ENCODE data around the gene LIN37.

DNA sequence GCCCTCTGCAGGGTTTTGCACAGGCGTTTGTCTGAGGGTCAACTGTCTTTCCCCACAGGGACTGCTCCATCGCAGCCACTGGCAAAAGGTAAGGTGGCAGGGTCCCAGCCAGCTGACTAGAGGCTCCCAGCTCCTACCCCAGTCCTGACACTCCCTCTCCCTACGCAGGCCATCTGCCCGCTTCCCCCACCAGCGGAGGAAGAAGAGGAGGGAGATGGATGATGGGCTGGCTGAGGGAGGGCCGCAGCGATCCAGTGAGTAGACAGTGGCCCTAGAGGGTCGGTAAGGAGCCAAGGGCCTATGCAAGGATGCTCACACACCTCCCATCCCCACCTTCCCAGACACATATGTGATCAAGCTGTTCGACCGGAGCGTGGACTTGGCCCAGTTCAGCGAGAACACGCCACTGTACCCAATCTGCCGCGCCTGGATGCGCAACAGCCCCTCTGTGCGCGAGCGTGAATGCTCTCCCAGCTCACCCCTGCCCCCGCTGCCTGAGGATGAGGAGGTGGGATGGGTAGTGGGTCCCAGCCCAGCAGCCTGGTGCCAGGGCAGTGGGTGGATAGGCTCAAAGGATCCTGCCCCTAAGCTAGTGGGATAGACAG is 4.5 kb downstream of the LIN37 start:
- TF ChIP-seq, protein P1, sequence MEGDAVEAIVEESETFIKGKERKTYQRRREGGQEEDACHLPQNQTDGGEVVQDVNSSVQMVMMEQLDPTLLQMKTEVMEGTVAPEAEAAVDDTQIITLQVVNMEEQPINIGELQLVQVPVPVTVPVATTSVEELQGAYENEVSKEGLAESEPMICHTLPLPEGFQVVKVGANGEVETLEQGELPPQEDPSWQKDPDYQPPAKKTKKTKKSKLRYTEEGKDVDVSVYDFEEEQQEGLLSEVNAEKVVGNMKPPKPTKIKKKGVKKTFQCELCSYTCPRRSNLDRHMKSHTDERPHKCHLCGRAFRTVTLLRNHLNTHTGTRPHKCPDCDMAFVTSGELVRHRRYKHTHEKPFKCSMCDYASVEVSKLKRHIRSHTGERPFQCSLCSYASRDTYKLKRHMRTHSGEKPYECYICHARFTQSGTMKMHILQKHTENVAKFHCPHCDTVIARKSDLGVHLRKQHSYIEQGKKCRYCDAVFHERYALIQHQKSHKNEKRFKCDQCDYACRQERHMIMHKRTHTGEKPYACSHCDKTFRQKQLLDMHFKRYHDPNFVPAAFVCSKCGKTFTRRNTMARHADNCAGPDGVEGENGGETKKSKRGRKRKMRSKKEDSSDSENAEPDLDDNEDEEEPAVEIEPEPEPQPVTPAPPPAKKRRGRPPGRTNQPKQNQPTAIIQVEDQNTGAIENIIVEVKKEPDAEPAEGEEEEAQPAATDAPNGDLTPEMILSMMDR (IDR thresholded peaks at IDR 0.05 in 4 of 5, conservative IDR thresholded peaks at IDR 0.05 in 1 of 5): no peak
- no peak for TF ChIP-seq POLR2A (IDR thresholded peaks at IDR 0.05)
